ENCODE data around the gene CALHM5.

CALHM5 gene

GRCh38 chr6:116568111-116568510, 56.7 kb downstream of the CALHM5 start:
- no peak for TF ChIP-seq CTCF (conservative IDR thresholded peaks at IDR 0.05; ENCODE audit: low read depth, low read length)
- H4K20me1 ChIP-seq (ENCODE audit: insufficient read depth) = no peaks in the 10 kb centered on the region
- peaks cover 23% of the 10 kb centered on the region for H3K79me2 ChIP-seq (ENCODE audit: insufficient read depth, low read depth)
- H3K4me3 ChIP-seq (IDR thresholded peaks at IDR 0.05; ENCODE audit: insufficient read depth, low read depth, low read length) = no peak overlapping the region
- H3K9ac ChIP-seq = no peak overlapping the region
- H3K36me3 ChIP-seq (ENCODE audit: insufficient read depth) = no peaks in the 10 kb centered on the region
- peaks cover 14% of the 10 kb centered on the region for H3K4me1 ChIP-seq (ENCODE audit: low read depth, poor library complexity, severe bottlenecking)
- H3K27ac ChIP-seq = no peak overlapping the region
- no peak overlapping the region for H3K4me2 ChIP-seq
- H2AFZ ChIP-seq (ENCODE audit: low read depth) = no peak overlapping the region
- H3K27me3 ChIP-seq (ENCODE audit: insufficient read depth, low read depth) = no peaks in the 10 kb centered on the region

DNA sequence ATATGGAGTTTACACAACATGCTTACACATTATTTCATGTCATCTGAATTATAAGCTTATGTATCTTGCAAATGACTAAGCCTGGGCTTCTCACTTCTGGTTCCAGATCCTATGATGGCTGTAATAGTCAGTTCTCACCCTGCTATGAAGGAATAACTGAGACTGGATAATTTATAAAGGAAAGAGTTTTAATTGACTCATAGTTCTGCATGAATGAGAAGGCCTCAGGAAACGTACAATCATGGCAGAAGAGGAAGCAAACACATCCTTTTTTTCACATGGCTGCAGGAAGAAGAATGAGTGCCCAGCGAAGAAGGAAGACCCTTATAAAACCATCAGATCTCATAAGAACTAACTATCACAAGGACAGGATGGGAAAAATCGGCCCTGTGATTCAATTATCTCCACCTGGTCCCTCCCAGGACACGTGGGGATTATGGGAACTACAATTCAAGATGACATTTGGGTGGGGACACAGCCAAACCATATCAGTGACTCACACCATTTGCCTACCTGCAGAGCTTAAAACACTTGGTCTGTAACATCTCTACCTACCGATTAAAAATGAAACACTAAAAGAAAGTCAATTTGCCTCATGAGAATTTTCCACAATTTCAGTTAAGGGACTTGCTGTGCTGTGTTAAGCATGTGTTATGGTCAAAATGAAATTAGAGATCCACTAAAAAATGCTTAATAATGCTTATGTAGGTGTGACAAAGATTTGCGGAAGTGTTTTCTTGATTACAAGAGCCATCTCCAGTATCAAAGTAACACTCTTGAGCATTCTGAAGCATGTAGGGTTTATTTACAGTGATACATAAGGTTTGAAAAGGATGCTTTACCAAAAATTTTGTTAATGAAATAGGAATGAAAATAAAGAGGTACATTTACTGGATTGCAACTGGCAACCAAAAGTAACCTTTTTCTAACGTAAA, 57.6 kb downstream of the CALHM5 start:
- Histone ChIP-seq H3K27ac (no peak overlapping the region), H3K79me2 (ENCODE audit: insufficient read depth, low read depth) (peaks cover 33% of the 10 kb centered on the region), H4K20me1 (ENCODE audit: insufficient read depth) (no peaks in the 10 kb centered on the region), H3K4me2 (no peak overlapping the region), H2AFZ (ENCODE audit: low read depth) (no peak overlapping the region), H3K36me3 (ENCODE audit: insufficient read depth) (no peaks in the 10 kb centered on the region), H3K4me3 (IDR thresholded peaks at IDR 0.05; ENCODE audit: insufficient read depth, low read depth, low read length) (no peak overlapping the region), H3K9ac (no peak overlapping the region), H3K27me3 (ENCODE audit: insufficient read depth, low read depth) (no peaks in the 10 kb centered on the region), H3K4me1 (ENCODE audit: low read depth, poor library complexity, severe bottlenecking) (peaks cover 20% of the 10 kb centered on the region)
- TF ChIP-seq CTCF (conservative IDR thresholded peaks at IDR 0.05; ENCODE audit: low read depth, low read length) = no peak

DNA sequence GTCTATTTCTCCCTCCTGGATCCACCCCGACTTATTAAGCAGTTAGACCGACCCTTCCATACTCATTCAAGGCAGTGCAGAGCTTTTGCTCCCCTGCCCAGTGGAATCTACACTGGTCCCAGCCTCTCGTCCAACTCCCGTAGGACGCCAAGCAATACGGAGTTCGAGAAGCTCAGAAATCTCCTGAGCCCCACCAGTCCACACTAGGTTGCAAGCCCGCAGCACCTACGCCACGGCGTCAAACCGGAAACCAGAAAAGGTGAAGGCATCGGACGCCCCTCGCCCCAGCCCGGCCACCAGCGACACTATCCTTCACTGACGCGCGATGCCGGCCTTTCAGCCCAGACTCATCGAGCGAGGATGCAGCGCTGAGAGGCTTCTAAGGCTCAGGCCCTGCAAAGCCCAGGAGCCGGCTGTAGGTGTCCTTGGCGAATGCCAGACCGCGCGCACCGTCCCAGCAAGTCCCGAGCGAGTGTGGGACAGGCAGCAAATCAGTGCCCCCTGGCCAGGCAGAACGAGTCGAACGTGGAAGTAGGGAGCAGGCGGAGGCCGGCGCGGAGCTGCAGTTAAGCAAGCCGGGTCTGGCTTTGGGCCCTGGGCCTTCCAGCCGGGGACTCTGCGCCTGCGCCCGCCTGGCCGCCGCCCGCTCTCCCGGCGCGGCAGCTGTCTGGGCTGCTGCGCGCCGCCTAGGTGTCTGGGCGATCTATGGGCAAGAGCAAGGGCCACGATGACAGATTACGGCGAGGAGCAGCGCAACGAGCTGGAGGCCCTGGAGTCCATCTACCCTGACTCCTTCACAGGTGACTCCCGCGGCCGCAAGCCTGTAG, 59.6 kb downstream of the CALHM5 start, which contains the start of gene RWDD1:
TSS of gene RWDD1 (plus strand) at position 649 of the 827 bp plus-strand sequence. CDS start at position 728, 79 bp downstream.
- Histone ChIP-seq H3K36me3 (ENCODE audit: insufficient read depth) (no peaks in the 10 kb centered on the region), H3K27me3 (ENCODE audit: insufficient read depth, low read depth) (no peaks in the 10 kb centered on the region), H3K79me2 (ENCODE audit: insufficient read depth, low read depth) (peaks cover 35% of the 10 kb centered on the region), H3K4me2 (peak within 1 kb of the TSS; percentile 88), H3K9ac (peak within 1 kb of the TSS; percentile 74), H4K20me1 (ENCODE audit: insufficient read depth) (no peaks in the 10 kb centered on the region), H3K4me1 (ENCODE audit: low read depth, poor library complexity, severe bottlenecking) (peaks cover 20% of the 10 kb centered on the region), H2AFZ (ENCODE audit: low read depth) (peak within 1 kb of the TSS; percentile 94), H3K27ac (peak within 1 kb of the TSS; percentile 71), H3K4me3 (IDR thresholded peaks at IDR 0.05; ENCODE audit: insufficient read depth, low read depth, low read length) (no peak within 1 kb of the TSS)
- TF ChIP-seq CTCF (conservative IDR thresholded peaks at IDR 0.05; ENCODE audit: low read depth, low read length) = no peak

GRCh38 chr6:116571683-116572000, 60.2 kb downstream of the CALHM5 start:
- peak overlapping the region; percentile 71 for H3K27ac ChIP-seq
- H2AFZ ChIP-seq (ENCODE audit: low read depth) = peak overlapping the region; percentile 62
- H3K36me3 ChIP-seq (ENCODE audit: insufficient read depth) = no peaks in the 10 kb centered on the region
- no peak for TF ChIP-seq CTCF (conservative IDR thresholded peaks at IDR 0.05; ENCODE audit: low read depth, low read length)
- H3K4me3 ChIP-seq (IDR thresholded peaks at IDR 0.05; ENCODE audit: insufficient read depth, low read depth, low read length) = no peak overlapping the region
- H3K9ac ChIP-seq = peak overlapping the region; percentile 74; the same call in 1 of the 2 replicates
- peaks cover 20% of the 10 kb centered on the region for H3K4me1 ChIP-seq (ENCODE audit: low read depth, poor library complexity, severe bottlenecking)
- peaks cover 35% of the 10 kb centered on the region for H3K79me2 ChIP-seq (ENCODE audit: insufficient read depth, low read depth)
- H3K4me2 ChIP-seq = peak overlapping the region; percentile 88
- H3K27me3 ChIP-seq (ENCODE audit: insufficient read depth, low read depth) = no peaks in the 10 kb centered on the region
- no peaks in the 10 kb centered on the region for H4K20me1 ChIP-seq (ENCODE audit: insufficient read depth)
